ENCODE results near the gene PTPMT1.

Gene PTPMT1

DNA sequence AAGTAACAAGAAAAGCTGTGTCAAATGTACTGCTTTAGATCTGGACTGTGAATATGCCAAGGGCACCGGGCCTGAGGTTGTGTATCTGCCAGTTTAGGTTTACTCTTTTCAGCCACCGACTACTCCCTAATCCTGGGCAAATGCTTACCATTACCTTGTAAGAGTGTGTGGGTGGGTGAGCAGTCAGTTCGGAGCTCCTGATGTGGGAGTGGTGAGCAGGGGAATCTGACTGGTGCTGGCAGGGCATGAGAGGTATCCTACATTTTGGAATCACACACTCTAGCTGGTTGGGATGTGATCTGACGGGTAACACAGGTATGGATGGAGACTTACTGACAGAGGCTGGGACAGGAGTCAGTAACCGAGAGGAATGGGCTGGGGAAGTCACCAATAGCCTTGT lies 18.4 kb downstream of the PTPMT1 start:
- no peak for DNase-seq
- TF ChIP-seq GATA1 (IDR thresholded peaks at IDR 0.05; ENCODE audit: low read depth, low read length) (no peak), POLR2A (IDR thresholded peaks at IDR 0.05; ENCODE audit: low read length) (no peak)

DNA sequence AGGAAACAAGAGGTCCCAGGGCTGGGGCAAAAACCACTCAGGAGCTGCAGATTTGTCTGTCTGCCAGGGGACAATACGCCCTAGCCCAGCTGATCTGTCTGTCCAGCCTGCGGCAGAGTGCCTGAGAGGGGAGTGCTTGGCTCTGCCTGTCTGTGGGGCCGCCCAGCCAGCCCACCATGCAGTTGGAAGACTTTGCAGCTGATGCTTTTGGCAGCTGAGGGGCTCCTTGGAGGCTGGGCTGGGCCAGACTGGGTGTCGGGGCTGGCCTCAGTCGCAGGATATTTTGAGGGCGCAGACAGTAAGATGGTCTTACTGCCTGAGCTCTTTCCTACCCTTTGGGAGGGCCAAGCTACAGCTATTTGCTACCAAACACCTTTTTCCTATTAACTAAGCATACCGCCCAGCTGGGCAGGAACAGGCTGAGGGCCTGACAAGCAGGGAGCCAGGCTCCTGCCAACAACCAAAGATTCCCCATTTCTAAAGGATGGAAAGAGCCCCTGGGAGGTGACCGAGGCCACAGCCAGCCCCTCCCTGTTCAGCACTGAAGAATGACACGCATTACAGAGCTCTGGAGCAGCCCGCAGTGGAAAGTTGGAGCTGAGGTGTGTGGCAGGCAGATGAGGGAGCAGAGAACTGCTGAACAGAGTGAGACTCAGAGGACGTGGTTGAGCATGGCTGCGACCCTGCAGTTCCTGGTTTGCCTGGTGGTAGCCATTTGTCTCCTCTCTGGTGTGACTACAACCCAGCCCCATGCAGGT lies 20.9 kb downstream of the PTPMT1 start, which contains the start of gene FAM180B:
Gene FAM180B (plus strand): TSS at position 581 of the 758 bp plus-strand sequence. CDS start 91 bp downstream, at position 672.
- no peak for DNase-seq
- no peak for TF ChIP-seq GATA1 (IDR thresholded peaks at IDR 0.05; ENCODE audit: low read depth, low read length)
- no peak for TF ChIP-seq POLR2A (IDR thresholded peaks at IDR 0.05; ENCODE audit: low read length)

DNA sequence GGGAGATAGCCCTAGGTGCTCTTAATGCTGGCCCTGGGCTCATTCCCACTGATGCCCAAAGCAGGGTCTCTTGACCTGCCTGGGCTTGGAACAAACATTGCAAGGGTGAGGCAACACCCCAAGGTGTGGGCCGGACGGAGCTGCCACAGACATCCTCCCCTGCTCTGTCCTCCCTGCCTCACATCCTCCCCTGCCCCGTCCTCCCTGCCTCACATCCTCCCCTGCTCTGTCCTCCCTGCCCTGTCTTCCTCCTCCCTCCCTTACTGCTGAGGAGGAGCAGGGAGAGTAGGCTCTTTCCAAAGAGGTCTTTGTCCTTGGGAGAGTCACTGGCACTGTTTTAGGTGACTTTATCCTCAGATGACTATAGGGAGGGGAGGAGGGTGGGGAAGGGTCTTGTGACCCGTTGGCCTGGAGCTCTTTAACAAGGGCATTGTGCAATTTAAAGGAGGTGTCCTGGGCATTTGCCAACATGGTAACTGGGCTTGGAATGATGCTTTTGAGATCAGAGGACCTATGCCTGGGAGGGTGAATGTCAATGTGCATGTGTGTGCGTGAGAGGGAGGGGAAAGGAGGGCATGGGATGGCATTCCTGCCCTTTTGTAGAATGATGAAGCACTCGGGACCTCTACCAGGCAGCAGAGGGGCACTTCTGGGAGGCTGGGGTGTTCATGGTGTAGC lies 21.8 kb downstream of the PTPMT1 start:
- no peak for TF ChIP-seq POLR2A (IDR thresholded peaks at IDR 0.05; ENCODE audit: low read length)
- TF ChIP-seq GATA1 (IDR thresholded peaks at IDR 0.05; ENCODE audit: low read depth, low read length): no peak
- DNase-seq: no peak

DNA sequence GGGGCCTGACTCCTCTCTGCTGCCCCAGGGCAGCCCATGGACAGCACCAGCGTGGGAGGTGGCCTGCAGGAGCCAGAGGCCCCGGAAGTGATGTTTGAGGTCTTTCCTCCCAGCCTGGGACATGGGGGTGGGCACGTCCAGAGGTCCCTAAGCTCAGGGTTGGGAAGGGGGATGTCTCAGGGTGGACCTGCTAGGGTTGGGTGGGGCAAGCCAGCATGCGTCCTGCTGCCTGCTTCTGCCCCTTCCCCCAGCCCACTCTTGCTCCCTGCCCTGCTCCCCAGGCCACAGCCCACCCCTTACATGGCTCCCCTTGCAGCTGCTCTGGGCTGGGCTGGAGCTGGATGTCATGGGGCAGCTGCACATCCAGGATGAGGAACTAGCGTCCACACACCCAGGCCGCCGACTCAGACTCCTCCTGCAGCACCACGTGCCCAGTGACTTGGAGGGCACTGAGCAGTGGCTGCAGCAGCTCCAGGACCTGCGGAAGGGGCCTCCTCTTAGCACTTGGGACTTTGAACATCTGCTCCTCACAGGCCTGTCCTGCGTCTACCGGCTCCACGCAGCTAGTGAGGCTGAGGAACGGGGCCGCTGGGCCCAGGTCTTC lies 22.4 kb downstream of the PTPMT1 start:
- TF ChIP-seq GATA1 (IDR thresholded peaks at IDR 0.05; ENCODE audit: low read depth, low read length): no peak
- TF ChIP-seq POLR2A (IDR thresholded peaks at IDR 0.05; ENCODE audit: low read length): no peak
- DNase-seq: no peak

DNA sequence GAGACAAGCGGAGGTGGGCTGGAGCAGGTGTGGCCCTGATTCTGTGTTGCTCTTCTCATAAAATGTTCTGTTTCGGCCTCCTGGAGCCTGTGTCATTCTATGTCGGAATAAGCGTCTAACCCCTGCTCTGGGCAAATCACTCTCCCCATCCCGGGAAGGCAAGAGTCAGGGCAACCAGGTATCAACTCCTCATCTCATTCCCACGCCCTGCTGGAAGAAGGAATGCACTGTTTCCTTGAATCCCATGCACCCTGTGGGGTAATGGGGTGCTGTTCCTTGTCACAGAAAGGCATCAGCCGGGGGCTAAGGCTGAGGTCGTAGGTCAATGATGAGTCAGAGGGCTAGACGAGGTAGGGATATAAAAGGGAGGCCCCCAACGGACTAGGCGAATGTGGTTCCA lies 23.7 kb downstream of the PTPMT1 start:
- DNase-seq: no peak
- TF ChIP-seq POLR2A (IDR thresholded peaks at IDR 0.05; ENCODE audit: low read length) (no peak), GATA1 (IDR thresholded peaks at IDR 0.05; ENCODE audit: low read depth, low read length) (no peak)

DNA sequence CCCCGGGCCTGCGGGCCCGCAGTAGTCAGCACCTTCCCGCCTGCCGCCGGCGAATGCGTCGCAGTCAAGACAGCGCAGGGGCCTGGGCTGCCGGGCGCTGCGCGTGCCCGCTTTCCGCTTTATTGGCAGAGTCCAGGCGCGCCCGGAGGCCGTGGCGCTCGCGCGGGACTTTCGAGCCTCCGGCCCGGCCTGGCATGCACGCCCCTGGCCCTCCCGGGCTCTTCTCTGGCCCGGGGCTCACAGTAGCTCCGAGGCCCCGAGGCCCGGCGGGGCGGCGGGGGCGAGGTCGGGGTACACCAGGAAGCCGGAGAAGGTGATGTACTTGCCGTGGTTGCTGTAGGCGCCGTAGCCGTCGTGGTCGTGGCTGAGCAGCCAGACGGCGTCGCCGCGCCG lies 24.2 kb downstream of the PTPMT1 start:
- no peak for DNase-seq
- no peak for TF ChIP-seq POLR2A (IDR thresholded peaks at IDR 0.05; ENCODE audit: low read length)
- no peak for TF ChIP-seq GATA1 (IDR thresholded peaks at IDR 0.05; ENCODE audit: low read depth, low read length)

DNA sequence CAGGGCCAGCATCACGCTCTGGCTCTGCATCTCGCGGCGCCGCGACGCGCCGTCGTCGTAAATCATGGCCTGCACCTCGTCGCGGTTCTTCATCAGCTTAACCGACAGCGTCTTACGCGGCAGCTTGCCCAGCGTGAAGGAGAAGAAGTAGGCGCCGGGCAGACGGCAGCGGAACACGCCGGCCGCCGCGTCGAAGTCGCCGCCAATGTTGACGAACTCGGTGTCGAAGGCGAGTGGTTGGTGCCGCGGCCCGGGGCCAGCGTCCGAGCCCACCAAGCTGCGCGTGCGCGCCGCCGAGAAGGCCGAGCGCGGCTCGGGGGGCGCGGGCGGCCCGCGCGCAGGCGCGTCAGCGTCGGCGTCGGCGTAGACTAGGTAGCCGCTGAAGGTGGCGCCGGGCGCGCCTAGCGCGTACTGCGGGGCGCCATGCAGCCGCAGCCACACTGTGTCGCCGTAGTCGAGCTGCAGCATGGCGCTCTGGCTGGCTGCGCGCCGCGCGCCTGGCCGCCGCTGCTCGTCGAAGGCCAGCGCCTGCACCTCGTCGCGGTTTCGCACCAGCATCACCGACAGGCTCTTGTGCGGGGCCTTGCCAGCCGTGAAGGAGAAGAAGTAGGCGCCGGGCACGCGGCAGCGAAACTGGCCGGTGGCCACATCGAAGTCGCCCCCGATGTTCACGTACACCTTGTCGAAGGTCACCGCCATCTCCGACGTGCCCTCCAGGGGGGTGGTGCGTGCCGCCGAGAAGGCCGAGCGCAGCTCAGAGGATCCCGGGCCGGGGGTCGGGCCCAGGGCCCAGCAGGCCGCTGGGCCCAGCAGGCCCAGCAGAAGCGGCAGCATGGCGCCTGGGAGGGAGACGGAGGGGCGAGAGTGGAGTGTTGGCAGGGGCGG lies 24.8 kb downstream of the PTPMT1 start:
- no peak for DNase-seq
- TF ChIP-seq GATA1 (IDR thresholded peaks at IDR 0.05; ENCODE audit: low read depth, low read length) (no peak), POLR2A (IDR thresholded peaks at IDR 0.05; ENCODE audit: low read length) (no peak)

DNA sequence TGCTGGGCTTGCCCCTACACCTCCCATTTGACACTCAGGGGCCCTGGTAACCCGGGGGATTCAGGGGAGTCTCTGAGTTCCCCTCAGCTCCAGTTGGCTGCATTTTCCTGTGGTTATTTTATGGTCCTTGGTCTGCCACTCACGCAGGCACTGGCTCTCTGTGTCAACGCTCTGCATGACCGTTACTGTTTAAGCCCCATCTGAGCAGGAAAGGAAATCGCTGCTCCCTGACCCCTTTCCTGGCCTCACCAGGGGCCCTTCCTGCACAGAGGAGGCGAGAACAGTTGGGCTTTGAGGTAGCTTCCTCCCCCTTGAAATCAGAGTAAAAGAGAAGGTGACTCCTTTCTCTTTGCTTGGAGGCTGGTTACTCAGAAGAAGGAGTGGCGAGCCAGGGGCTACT lies 26.4 kb downstream of the PTPMT1 start:
- no peak for DNase-seq
- TF ChIP-seq POLR2A (IDR thresholded peaks at IDR 0.05; ENCODE audit: low read length): no peak
- no peak for TF ChIP-seq GATA1 (IDR thresholded peaks at IDR 0.05; ENCODE audit: low read depth, low read length)

DNA sequence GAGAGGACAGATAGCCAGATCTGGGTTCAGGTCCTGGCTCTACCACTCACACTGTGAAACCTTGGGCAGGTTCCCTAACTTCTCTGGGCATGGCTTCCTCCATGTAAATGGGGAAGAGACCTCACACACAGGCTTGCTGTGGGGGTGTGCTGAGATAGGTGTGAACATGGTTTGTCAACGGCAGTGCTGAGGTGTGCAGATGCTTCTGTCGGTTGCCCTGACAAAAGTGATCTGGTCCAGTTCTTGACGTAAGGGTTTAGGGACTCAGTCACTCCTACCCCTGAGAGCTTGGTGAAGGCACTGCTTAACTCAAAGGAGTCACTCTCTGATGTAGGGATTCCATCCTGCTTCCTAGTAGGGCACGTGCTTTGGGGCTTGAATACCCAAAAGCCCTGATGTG lies 26.9 kb downstream of the PTPMT1 start:
- no peak for DNase-seq
- TF ChIP-seq GATA1 (IDR thresholded peaks at IDR 0.05; ENCODE audit: low read depth, low read length) (no peak), POLR2A (IDR thresholded peaks at IDR 0.05; ENCODE audit: low read length) (no peak)

DNA sequence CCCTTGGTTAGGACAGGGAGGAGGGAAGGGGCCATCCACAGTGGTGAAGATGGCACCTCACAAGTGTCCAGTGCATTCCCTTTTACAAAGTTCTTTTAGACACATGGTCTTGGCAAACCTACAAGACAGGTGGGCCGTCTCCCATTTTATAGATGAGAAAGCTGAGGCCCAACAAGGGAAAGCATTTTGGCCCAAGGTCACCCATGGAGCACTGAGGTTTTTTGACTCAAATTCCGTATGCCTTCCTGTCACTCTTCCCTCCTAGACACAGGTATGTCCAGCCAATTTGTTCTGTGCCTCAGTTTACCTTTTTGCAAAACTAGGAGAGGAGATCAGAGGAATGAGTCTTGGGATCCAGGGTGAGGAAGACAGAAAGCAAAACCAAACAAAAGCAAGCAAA lies 27.6 kb downstream of the PTPMT1 start:
- TF ChIP-seq GATA1 (IDR thresholded peaks at IDR 0.05; ENCODE audit: low read depth, low read length) (no peak), POLR2A (IDR thresholded peaks at IDR 0.05; ENCODE audit: low read length) (no peak)

DNA sequence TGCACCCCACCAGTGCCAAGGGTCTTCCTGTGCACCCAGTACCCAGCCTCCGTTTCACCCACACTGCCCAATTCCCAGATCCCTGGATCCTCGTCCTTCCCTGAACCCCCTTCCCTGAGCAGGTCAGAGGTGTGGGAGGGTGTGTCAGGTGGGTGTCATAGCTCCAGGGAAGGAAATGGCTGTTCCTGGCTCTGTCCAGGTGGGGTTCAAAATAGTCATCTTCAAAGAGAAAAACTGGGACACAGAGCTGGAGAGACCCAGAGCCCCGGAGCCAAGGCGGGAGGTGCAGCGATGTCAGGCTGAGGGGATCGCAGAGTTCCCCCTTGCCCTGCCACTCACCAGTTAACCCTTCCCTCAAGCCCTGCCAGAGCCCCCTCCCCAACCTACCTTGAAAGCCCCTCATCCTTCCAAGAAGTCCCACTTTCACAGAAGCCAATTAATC lies 28.1 kb downstream of the PTPMT1 start:
- DNase-seq: no peak

More for the DNA sequence above, 27.6 kb downstream of the PTPMT1 start:
- DNase-seq: no peak

DNA sequence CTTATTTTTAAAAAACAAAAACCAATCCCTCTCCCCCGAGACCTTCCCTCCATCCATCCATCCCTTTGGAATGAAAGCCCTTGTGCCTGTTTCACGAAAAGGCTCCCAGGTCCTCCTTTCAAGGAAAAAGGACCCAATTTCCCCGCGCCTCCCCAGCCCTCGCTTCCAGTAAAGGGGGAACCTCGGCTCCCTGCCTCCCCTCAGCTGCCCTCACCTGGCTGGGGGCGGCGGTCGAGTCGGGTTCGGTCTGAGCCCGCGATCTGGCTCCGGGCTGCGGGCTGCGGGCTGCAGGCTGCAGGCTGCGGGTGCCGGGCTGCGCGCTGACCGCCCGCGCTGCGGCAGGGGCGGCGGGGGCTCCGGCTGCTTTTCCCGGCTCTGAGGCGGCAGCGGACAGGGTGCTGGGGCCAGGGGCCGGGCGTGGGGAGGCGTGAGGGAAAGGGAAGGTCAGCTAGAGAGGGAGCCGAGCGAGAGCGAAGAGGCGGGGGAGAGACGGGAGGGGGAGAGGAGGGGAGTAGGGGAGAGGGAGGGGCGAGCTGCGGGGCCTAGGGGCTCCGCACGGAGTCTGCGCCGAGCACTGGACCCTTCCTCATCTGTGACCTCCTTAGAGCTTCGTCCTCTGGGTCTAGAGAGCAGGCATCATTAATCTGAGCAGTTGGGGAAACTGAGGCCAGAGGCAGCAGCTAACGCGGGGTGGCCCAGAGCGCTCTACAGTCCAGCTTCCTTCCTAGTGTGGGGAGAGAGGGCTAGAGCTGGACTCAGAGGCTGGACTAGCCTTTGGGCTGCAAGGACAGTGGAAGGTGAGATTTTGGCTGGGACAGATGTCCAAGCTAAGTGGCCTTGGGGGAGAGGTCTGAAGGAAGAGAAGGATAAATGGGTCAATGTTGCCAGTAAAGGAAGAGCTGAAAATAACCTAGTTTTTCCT lies 28.8 kb downstream of the PTPMT1 start, which contains the start of gene C1QTNF4:
Gene C1QTNF4 (minus strand): TSS at position 478 of the 922 bp plus-strand sequence. CDS start 3,601 bp downstream, outside the sequence.
- no peak for DNase-seq
- TF ChIP-seq POLR2A (IDR thresholded peaks at IDR 0.05; ENCODE audit: low read length) (no peak), GATA1 (IDR thresholded peaks at IDR 0.05; ENCODE audit: low read depth, low read length) (no peak)

More for the DNA sequence above, 28.1 kb downstream of the PTPMT1 start:
- TF ChIP-seq GATA1 (IDR thresholded peaks at IDR 0.05; ENCODE audit: low read depth, low read length): no peak
- no peak for TF ChIP-seq POLR2A (IDR thresholded peaks at IDR 0.05; ENCODE audit: low read length)

Measured in erythroblast (primary cell).